NCI-H774 (cell line): Measurements from ENCODE around the gene WDR45B.
"Not testable (repeated sequence)": the region's sequence is repeated elsewhere in the genome, so short reads cannot be mapped to it uniquely, and the experiment has no call there.

Source experiments
- DNase-seq: peaks from one replicate; lab custom pipeline; 2025; lab: John Stamatoyannopoulos, UW

WDR45B gene

DNA sequence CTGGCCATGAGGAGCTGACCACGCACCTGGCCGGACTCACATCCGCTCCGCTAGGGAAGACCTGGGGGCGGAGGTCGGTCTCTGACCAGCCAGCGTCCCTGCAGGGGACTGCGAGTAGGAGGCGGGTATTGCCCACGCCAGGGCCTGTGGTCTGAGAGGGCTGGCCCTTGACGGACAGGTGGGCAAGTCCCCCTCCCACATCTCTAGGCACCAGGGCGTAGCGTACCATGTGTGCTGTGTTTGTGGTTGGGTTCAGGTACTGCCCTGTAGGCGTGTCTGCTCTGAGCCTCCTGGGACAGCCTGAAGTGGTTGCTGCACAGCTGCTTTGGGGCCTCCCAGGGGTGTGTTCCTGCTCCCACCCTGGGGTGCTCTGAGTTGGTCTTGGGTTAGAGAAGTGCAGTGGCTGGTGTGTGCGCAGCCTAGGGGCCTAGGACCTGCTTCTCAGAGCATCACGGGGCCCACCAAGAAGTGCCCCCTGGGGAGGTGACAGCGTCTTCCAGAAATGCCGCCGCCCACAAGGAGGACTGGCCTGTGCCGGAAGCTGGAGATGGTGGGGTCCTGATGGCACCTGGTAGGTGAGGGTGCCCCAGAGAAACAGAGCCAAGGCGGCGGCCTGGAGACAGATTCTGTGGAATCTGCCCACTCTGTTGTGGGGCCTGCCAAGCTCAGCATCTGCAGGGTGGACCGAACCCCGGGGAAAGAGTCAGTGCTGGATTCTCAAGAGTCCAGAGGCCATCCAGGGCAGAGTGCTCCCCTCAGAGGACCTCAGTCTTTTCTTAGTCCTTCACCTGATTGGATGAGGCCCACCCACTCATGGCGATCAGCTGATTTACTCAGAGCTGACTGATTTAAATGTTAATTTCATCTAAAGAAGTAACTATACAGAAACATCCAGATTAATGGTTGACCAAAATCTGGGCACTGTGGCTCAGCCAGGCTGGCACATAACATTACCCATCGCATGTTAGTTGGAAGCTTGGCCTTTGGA, 48.3 kb downstream of the WDR45B start:
- no peak for DNase-seq

DNA sequence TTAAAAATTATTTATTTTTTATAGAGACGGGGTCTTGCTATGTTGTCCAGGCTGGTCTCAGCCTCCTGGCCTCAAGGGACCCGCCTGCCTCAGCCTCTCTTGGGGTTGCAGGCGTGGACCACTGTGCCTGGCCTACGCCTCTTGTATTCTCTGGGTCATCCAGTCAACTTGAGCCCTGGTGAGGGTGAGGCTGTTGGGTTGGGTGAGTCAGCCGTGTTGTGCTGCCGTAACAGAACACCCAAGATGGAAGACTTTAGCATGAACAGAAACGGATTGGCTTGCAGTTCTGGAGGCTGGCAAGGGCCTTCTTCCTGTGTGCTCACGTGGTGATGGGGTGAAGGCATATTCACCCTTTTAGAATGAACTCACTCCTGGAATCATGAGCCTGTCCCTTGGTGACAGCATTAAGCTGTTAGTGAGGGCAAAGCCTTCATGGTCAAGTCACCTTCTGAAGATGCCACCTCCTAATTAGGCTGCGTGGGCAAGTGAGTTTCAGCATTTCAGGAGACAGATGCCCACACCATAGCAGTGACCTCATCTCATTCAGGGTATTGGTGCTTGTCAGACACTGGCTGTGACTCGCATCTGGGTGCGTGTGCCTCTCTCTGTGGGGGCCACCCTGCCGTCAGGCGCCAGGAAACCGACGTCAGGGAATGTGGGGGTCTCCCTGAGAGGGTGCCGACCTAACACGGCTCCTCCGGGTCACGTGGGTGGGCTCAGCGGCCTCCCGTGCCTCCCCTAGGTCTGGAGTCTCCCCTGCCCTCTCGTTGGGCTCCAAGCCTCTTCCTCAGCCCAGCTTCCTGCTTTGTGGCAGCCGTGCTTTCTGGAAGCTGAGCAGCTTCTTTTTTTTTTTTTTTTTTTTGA, 49.8 kb downstream of the WDR45B start:
- DNase-seq, result no peak

DNA sequence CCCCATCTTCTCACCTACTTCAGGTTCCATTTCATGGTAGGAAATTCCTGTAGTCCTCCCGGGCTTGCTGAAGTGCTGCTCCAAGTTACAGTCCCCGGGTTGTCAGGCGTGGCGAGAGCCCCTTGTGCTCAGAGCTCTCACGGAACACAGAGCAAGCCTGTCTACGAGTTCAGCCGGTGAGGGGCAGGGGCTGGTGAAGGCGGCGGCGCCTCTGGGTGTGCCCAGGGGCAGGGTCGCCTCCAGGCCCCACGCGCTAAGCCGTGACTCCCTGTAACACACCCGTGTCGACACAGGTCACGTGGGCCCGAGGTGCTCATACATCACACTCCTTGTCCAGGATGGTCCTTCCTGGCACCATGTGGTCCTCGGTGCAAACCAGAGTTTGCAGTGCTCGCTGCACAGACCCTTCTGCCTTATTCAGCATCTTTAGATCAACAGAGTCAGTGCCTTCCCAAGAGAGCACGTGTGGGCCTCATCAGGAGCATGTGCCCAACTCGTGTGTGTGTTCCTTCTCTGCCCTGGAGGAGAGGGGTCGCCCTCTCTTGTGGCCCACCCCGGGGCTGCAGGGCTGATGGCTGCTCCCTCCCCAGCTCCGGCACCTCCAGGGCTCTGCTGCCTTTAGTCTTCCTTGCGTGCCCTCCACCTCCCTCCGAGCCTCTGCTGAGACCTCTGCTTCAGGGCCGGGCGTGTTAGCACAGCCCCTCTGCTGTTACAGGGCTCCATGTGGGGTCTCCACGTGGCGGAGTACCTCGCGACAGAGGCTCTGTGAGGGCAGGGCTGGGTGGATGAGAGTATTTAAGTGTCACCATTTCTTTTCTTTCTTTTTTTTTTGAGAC, 51.2 kb downstream of the WDR45B start:
- no peak for DNase-seq

DNA sequence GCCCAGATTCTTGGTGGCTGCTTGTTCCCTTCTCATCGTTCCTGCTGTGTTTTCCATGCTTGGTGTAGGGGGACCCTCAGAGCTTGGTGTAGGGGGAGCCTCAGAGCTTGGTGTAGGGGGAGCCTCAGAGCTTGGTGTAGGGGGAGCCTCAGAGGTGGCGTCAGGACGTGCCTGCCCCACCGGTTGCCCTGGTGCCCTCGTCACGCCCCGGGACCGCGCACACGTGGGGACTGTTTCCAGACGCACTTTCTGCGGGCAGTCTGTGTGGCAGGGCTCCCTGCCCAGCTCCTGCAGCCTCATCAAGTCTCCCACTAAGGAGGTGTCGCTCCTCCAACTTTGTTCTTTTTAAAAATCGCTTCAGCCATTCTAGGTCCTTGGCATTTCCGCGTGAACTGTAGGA, 51.9 kb downstream of the WDR45B start:
- DNase-seq, result no peak

DNA sequence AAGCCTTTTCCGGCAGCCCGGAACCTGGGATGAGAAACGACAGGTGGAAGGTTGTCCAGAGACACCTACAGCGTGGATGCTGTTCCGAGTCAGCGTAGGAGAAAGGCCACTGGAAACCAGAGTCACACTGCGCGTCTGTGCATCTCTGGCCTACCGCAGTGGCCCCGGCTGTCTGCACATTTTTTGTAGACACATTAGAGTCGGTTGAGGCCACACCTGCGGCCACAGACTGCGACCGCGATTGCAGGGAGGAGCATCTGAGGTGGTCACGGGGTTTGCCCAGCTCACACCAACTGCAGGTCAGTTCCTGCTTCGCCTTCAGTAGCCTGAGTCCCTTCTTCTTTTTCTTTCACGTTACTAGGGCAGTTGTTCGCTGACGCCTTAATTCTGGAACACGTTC, 52.4 kb downstream of the WDR45B start:
- DNase-seq, result no peak

DNA sequence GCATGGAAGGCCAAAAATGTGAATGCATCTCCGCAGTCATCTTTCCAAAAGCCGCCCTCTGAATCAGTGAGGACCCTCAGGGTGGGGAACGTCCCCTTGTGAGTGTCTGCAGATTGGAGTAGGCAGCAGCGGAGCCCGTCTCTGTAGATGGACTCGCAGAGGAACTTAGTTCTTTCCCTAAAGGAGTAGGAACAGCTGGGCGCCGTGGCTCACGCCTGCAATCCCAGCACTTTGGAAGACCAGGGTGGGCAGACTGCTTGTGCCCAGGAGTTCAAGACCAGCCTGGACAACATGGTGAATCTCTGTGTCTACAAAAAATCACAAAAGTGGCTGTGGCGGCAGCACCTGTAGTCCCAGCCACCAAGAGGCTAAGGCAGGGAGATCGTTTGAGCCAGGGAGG, 53.7 kb downstream of the WDR45B start:
- no peak for DNase-seq

DNA sequence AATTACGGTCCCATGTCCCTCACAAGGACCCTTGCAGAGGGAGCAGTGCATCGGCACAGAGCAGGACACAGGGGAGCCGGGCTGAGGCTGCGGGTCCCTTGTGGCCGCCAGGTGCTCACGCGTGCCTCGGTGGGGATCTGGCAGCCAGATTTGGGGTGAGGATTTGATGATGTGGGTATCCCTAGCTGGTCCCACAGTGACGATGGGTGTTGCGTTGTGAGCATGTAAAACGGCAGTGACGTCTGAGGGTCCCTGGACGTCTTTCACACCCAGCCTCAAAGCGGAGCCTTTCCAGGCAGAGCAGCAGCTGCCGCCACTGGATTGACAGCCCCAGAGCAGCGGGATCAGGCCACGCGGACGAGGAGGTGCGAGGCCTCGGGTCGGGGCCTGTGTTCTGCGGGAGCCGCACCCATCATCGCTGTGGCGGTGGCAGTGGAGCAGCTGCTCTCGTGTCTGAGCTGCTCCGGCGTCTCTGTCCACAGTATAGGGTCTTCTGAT, 54.6 kb downstream of the WDR45B start:
- no peak for DNase-seq

DNA sequence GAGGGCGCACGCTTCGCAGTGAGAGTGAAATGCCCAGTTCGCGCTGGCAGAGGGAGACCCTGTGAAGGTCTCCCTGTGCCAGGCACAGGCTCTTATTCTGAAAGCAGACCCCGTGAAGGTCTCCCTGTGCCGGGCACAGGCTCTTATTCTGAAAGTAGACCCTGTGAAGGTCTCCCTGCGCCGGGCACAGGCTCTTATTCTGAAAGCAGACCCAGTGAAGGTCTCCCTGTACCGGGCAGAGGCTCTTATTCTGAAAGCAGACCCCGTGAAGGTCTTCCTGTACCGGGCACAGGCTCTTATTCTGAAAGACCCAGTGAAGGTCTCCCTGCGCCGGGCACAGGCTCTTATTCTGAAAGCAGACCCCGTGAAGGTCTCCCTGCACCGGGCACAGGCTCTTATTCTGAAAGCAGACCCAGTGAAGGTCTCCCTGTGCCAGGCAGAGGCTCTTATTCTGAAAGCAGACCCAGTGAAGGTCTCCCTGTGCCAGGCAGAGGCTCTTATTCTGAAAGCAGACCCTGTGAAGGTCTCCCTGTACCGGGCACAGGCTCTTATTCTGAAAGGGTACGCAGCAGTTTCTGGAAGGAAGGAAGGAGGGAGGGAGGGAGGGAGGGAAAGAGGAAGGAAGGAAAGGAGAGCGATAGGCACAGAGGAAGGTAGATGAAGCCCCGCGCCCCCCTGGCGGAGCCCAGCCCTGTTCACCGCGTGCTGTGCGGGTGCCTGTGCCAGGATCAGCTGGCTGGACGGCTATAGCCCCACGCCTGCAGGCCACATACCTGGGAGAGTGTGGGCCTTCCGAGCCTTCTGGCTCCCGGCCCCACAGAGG, 55.3 kb downstream of the WDR45B start:
- DNase-seq, result peak; percentile 90

DNA sequence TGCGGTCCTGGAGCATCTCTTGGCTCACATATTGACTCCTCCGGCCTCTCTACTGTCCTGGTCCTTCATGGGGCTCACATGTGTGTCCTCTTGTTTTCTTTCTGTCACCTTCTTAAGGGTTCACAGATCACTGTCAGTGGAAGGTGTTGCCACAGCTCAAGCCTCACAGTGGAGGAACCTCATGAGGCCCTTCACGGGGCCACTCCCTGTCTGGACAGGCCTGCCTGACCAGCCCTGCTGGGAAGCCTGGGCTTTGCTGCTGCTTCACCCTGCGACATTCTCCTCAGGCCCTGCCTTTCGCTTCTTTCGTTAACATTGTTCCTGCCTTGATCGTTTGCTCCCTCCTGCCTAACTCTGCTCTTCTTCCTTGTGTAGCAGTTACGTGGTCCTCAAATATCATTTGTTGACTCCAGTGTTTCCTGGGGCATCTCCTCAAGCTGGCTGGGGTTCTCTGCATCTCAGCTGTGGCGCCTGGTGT, 55.9 kb downstream of the WDR45B start:
- no peak for DNase-seq

DNA sequence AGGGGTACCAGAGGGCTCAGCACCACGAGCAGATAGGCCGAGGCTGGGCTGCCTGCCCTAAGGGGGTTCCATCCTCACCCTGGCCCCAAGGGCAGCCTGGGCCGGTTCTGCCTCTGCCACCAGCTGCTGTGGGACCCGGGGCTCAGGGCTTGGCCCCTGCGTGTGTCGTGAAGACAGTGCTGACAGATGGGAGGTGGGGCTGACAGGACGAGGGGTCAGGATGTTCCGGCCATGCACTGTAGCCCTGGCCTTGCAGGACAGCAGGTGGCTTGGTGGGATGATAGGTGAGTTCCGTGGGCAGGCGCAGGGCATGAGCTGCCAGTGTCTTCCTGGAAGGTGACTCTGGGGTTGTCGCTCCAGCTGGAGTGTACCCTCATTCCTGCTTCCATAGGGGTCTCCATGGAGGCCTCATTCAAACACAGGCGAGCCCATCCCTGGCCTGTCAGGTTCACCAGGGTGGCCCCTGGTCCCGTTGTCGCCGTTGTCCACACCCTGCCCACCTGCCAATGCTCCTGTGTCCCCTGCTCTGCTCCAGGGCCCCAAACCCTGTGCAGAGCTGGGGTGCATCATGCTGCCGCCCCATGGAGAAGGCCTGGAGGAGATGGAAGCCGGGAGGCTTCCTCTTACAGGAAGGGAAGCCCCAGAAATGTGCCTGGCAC, 57.2 kb downstream of the WDR45B start:
- no peak for DNase-seq

DNA sequence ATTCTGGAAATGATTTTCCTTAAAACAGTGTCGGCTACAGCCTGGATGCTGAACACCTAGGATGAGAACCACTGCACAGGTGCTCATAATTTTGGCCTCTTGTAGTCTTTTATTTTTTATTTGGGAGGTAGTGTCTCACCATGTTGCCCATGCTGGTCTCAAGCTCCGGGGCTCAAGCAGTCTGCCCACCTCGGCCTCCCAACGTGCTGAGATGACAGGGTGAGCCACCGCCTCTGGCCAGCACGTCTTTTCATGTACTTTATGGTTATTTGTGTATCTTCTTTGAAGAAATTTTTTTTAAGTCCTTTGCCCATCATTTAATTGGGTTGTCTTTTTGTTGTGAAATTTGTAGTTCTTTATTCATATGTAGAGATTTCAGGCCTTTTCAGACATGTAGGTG, 58.0 kb downstream of the WDR45B start:
- no peak for DNase-seq

DNA sequence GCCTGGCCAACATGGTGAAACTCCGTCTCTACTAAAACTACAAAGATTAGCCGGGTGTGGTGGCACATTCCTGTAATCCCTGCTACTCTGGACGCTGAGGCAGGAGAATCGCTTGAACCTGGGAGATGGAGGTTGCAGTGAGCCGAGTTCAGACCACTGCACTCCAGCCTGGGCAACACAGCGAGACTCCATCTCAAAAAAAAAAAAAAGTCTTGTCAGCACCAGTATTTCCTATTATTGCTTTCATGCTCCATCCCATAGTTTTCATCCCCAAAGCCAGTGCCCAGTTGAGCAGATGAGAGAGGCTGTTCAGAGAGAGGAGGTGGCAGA, 58.4 kb downstream of the WDR45B start:
- no peak for DNase-seq

DNA sequence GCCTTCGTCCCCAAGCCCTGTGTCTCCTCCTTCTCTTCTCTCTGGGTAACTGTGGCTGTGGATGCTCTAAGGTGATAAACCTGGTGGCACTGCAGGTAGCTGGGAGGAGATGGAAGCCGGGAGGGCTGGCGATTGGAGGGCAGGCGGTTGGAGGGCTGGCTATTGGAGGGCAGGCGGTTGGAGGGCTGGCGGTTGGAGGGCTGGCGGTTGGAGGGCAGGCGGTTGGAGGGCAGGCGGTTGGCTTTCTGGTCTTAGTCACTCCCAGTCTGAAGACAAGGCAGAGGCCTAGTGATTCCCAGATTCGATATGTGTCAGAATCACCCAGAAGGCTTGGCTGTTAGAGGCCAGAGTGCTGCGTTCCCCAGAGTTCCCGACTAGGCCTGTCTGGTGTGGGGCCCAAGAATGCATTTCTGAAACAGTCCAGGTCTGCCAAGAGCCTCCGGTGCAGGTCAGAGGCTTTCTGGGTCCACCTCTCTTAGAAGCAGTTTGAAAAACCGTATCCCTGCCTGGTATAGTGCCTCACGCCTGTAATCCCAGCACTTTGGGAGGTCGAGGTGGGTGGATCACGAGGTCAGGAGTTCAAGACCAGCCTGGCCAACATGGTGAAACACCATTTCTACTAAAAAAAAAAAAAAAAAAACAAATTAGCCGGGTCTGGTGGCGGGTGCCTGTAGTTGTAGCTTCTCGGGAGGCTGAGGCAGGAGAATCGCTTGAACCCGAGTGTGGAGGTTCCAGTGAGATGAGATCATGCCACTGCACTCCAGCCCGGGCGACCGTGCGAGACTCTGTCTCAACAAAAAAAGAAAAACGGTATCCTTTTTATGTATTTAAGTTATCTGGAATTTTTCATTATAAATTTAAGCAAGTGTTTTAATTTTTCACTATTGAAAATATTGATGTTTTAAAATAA, 59.7 kb downstream of the WDR45B start:
- no peak for DNase-seq

DNA sequence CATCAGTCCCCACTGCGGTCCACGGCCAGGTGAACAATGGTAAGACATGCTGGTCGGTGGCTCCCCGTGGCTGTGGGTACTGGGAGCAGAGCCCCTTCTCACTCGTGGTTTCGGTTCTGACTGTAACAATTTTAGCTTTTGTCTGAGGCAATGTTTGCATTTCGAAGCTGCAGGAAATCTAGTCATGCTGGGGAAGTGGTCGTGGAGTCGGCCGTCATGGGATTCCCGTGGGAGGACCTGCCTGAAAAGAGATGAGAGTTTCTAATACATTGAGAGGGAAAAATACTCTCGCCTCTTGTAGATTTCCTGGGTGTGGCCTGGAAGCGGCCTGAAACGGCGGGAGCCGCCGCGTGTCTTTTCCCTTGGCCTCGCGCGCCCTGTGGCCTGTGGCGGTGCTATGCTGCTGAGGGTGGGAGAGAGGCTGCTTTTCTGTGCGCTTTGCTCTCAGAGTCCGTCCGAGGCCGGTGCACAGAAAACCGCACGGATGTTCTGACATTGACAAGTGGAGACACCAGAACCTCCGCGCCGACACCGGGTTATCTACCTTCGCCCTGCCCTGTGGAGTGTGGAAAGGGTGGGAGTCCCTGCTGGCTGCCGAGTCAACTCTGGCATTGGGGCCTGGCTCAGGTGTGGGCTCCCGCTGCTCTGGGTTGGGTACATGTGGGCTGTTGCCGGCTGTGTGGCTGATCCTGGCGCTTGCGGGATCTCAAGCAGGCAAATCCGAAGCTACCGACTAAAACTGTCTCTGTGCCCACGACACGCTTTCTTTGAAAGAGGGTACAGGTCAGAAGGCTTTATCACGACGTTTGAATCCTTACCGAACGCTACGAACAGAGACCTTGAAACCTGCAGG, 60.8 kb downstream of the WDR45B start:
- DNase-seq, result no peak

DNA sequence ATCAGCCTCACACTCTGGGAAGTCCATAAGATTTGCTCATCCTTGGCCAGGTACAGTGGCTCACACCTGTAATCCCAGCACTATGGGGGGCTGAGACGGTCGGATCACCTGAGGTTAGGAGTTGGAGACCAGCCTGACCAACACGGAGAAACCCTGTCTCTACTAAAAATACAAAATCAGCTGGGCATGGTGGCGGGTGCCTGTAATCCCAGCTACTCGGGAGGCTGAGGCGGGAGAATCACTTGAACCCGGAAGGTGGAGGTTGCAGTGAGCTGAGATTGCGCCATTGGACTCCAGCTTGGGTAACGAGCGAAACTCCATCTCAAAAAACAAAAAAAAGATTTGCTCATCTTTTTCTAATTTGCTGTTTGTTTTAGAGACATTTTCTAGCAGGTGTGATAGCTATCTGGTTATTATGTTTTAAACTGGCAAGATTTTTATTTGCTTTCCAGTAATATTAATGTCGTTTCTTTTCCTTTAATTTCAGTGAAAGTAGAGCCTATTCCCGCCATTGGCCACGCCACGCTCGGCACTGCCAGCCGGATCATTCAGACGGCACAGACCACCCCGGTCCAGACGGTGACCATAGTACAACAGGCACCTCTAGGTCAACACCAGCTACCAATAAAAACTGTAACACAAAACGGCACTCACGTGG, 61.5 kb downstream of the WDR45B start:
- DNase-seq, result no peak

DNA sequence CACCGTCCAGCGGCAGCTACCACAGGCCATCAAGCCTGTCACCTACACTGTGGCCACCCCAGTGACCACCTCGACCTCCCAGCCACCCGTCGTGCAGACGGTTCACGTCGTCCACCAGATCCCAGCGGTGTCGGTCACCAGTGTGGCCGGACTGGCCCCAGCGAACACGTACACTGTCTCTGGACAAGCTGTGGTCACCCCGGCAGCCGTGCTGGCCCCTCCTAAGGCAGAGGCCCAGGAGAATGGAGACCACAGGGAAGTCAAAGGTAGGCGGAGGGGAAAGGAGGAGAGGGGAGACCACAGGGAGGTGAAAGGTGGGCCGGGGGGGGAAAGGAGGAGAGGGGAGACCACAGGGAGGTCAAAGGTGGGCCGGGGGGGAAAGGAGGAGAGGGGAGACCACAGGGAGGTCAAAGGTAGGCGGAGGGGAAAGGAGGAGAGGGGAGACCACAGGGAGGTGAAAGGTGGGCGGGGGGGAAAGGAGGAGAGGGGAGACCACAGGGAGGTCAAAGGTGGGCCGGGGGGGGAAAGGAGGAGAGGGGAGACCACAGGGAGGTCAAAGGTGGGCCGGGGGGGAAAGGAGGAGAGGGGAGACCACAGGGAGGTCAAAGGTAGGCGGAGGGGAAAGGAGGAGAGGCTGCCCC, 62.2 kb downstream of the WDR45B start:
- not testable (repeated sequence) for DNase-seq

DNA sequence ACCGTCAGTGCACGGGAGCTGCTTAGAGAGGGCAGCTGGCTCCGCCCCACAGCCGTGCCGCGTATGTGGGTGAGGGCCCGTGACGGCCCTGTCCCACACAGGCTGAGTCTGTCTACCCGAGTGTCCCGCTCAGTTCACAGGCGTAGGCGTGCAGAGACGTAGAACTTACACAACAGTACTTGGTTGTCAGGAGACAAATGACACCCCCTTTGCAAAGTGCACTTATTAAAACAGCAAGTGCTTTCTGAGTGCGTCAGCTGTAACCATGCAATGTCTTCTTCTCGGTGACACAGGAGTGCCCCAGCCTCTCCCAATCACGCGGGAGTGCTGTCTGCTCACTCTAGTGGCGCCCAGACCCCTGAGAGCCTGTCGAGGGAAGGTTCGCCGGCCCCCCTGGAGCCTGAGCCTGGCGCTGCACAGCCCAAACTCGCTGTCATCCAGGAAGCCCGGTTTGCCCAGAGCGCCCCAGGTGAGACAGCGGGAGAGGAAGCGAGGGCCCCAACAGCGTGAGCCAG, 64.5 kb downstream of the WDR45B start:
- no peak for DNase-seq
